RCC 7860 (cell line): ENCODE results near the gene SIX5.
A peak's percentile ranks its signal among the peaks of the same experiment; 100 is the strongest.
"Not testable (repeated sequence)": the region's sequence is repeated elsewhere in the genome, so short reads cannot be mapped to it uniquely, and the experiment has no call there.

ENCODE experiments used
- DNase-seq: peaks from one replicate; pipeline ENCODE4 v3.0.0-alpha.2; 2015; ENCODE audit warnings: low spot score
- FAIRE-seq: peaks from 2 replicates; lab custom pipeline; 2012; peaks lifted over from hg19 to GRCh38; lab: Jason Lieb, UNC

Gene SIX5

GRCh38 chr19:45761714-45762113 is 7.3 kb downstream of the SIX5 start:
- no peak for FAIRE-seq
- no peak for DNase-seq

- no peak for DNase-seq
- FAIRE-seq: no peak
These were observed 10.1 kb downstream of the SIX5 start for GRCh38 chr19:45758921-45759320.

DNA sequence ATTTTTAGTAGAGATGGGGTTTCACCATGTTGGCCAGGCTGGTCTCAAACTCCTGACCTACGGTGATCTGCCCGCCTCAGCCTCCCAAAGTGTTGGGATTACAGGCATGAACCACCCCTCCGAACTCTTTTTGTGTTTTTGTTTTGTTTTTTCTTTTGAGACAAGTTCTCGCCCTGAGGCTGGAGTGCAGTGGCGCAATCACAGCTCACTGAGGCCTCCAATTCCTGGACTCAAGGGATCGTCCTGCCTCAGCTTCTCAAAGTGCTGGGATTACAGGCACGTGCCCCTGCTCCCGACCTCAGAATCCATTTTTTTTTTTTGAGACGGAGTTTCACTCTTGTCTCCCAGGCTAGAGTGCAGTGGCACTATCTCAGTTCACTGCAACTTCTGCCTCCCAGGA is 11.4 kb downstream of the SIX5 start:
- DNase-seq: no peak
- no peak for FAIRE-seq

DNA sequence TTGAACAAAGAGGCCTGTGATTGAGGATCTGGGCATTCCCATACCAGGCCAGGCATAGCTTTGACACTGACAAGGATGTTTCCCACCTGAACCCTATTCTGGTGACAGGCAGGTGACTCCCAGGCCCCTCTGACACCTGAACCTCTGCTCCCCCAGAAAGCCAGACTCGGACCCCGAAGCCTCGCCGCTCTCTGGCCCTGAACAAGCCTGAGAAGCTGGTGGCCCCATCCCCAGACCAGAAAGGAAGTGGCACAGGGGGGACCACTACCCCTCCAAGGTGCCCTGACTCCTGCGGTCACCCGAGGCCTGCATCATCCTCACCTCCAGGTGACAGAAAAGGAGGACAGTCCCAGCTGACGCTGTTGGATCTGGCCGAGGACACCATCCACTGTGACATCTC is 14.7 kb downstream of the SIX5 start:
- FAIRE-seq: no peak
- DNase-seq: no peak

DNA sequence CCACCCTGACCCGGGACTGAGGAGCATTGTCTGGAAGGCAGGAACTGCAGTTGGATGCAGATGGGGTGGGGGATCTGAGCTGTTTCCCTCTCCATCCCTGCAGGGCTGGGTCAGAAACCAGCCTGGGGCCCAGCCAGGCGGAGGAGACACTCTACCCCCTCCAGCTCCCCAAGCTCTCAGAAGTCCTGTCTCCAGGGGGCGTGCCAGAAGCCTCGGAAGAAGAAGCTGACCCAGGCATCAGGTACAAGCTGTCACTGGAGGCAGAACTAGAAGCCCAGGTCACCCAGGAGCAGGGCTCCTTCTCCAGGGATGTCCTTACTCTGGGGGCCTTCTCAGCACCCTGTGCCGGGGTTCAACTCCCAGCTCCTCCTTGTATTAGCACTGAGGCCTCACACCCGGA is 15.5 kb downstream of the SIX5 start:
- no peak for DNase-seq
- FAIRE-seq: no peak

GRCh38 chr19:45752639-45753038 is 16.4 kb downstream of the SIX5 start:
- no peak for FAIRE-seq
- peak; percentile 31 for DNase-seq

- FAIRE-seq, DNase-seq: not testable (repeated sequence)
These were observed 17.6 kb downstream of the SIX5 start for GRCh38 chr19:45751483-45751882.

GRCh38 chr19:45747513-45747912 is 21.5 kb downstream of the SIX5 start:
- DNase-seq (no peak), FAIRE-seq (no peak)

DNA sequence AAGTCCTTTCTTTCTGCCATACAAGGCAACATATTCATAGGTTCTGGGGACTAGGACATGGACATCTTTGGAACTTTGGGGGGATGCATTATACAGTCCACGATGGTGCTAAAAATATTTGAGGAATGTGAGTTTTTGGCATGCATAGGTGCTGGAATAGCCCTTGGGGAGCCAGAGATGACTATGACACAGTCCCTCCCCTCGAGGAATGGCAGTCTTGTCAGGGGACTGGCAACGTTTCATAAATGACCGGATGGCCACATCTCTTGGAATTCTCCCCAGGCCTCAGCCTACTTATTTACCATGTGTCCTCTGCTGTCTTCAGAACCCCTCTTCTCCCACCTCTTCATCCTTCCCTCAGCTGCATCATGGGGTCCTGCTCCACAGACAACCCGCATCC is 22.2 kb downstream of the SIX5 start:
- no peak for FAIRE-seq
- no peak for DNase-seq

DNA sequence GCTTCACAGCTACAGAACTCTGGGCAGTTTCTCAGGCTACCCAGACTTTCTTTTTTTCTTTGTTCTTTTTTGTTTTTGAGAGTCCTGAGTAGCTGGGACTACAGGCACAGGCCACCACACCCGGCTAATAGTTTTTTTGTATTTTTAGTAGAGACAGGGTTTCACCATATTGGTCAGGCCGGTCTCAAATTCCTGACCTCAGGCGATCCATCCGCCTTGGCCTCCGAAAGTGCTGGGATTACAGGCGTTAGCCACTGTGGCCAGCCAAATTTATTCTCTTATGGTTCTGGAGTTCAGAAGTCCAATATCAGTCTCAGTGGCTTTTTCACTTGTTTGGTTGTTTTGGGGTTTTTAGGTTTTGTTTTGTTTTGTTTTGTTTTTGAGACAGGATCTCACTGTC is 23.4 kb downstream of the SIX5 start:
- FAIRE-seq (no peak), DNase-seq (no peak)

DNA sequence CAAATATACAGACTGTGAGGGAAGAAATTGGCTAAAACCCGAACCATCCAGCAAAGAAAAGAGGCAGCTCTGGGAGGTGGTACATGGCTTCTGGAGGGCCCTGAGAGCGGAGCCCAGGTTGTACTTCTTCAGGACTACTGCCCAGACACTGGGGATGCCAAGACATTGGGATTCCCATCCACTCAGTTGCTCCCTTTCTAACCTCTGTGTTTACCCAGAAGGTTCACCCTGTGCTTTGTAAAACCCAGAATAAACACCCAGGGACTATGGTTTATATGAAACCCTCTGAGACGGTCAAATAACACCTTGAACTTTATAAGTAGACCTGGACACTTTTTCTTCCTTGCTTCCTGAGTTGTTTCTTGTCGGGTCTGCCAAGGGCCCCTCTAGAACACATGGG is 26.1 kb downstream of the SIX5 start:
- DNase-seq (no peak), FAIRE-seq (no peak)

GRCh38 chr19:45739498-45740439 is 29.3 kb downstream of the SIX5 start:
- FAIRE-seq (no peak), DNase-seq (no peak)

GRCh38 chr19:45733160-45733810 is 35.8 kb downstream of the SIX5 start, which contains the start of gene MEIOSIN:
TSS of gene MEIOSIN (plus strand) at chr19:45733439. CDS start at chr19:45735377, 1,938 bp downstream.
- DNase-seq (no peak), FAIRE-seq (no peak)

DNA sequence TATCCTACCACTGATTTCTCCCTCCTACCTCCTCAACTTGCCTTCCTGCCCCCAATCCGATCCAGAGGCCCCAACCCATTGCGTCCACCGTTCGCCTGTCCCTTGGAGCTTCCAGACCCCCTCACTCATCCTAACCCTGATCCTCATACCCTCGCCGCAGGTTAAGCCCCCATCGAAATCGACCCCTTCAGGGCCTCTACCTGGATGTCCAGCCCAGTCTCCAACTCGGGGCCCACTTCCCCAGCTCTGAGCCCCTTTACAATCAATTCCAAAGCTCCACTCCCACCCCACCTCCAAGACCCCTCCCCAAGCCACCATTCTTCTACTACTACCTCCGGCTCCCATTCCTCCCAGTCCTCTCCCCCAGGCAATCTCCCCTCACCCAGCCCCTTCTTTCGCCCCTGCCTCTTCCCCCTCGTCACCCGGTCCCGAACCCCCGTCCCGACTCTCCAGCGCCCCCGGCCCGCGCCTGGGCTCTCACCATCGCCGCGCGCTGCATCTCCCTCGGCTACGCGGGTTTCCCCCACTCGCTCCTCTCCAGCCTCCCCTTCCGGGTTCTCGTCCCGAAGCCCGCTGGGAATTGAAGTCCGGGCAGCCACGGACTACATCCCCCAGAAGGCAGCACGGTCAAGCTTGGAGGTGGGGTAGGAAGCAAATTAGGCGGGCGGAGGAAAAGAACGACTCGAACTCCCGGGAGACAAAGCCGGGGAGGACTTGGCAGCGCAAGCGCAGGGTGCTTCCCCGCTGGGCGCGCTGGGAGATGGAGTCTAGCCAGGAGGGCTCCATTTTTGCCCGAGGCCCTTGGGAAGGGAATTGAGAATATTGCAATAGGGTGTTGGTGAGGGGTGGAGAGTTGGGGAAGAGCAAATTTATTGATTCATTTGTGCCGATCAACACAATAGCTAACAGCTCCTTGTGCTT is 38.4 kb downstream of the SIX5 start, which contains the start of gene FBXO46:
FBXO46 (minus strand) TSS at position 529 of the 921 bp plus-strand sequence. CDS start 17,401 bp downstream, outside the sequence.
- DNase-seq (peak; percentile 88), FAIRE-seq (peak; percentile 84)

- DNase-seq: no peak
- FAIRE-seq: no peak
These were observed 39.2 kb downstream of the SIX5 start for GRCh38 chr19:45729800-45730290.

GRCh38 chr19:45728683-45729082 is 40.4 kb downstream of the SIX5 start:
- FAIRE-seq, DNase-seq: not testable (repeated sequence)

DNA sequence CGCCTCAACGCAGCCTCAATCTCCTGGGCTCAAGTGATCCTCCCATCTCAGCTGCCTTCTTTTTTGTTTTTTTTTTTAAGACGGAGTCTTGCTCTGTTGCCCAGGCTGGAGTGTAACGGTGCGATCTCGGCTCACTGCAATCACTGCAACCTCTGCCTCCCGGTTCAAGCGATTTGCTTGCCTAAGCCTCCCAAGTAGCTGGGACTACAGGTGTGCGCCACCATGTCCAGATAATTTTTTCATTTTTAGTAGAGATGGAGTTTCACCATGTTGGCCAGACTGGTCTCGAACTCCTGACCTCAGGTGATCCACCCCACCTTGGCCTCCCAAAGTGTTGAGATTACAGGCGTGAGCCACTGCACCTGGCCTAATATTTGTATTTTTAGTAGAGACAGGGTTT is 49.0 kb downstream of the SIX5 start:
- not testable (repeated sequence) for DNase-seq, FAIRE-seq

DNA sequence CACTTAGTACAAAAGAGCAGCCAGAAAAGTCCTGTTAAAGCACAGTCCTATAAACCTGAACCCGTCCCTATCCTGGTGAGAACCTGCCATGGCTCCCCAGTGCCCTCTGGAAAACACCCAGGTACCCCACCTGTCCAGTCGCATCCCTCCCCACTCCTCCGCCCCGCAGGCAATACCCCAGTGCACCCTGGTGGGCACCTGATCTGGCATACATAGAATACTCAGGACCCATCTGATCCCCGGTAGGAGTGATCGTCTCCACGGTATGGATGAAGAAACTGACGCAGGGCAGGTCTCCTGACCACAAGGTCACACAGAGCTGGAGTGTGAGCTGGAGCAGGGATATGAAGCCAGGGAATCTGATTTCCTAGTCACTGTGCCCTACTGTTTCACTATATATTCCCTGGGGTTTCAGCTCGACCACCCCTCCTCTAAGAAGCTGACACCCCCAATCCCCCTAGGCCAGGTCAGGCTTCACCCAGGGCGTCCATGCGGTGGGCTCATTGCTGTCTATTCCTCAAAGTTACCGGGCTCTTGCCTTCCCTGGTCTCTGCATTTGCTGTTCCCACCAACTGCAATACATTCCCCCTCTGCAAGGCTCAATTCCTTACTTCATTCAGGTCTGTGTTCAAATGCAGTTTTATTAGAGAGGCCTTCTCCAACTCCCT is 50.9 kb downstream of the SIX5 start:
- DNase-seq: no peak
- no peak for FAIRE-seq

GRCh38 chr19:45717131-45717982 is 51.7 kb downstream of the SIX5 start:
- FAIRE-seq (peak; percentile 87), DNase-seq (peak; percentile 98)
